ENCODE data around the gene KCNJ9. TPM values are rescaled to one million over a fixed set of nuclear protein-coding genes. Genes with fewer than 3 reads are reported as not detected.

The KCNJ9 gene
- total and polyA plus RNA-seq, 2 of the 13 experiments (the other 11 are each of a cell fraction or from before 2014, with no cell fraction given) = not detected

DNA sequence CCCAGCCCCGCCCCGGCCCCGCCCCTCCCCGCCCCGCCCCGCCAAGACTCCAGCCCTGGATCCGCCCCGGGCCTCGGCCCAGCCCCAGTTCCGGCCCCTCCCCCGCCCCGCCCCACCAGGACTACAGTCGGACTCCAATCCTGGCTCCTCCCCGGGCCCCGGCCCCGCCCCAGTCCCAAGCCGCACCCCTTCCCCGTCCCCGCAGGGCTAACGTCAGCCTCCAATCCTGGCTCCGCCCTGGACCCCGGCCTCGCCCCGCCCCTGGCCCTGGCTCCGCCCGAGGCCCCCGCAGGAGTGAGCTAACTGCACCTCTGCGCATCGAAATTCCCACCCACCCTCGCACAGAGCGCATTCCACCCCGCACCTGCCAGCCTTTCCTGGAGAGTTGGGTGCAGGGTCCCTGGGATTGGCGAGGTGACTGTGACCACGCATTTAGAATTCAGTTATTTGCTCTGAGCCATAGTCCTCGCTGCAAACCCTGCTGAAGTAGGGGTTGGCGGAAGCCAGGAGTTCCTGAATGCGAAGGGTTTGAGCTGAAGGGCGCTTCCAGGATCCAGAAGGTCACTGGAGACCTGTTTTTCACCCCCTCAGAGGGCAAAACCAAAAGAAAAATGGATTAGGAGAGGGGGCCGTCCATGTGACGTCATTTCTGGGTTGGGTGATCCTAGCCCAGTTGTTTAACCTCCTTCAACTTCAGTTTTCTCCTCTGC, 17.7 kb downstream of the KCNJ9 start (continued):
- no peak for TF ChIP-seq THAP11 (CRISPR knock-in tag; IDR thresholded peaks at IDR 0.05)
- no peak for TF ChIP-seq ZNF766 (CRISPR knock-in tag; IDR thresholded peaks at IDR 0.05; ENCODE audit: borderline replicate concordance)
- TF ChIP-seq ZNF670 (CRISPR knock-in tag; IDR thresholded peaks at IDR 0.05; ENCODE audit: borderline replicate concordance) = no peak
- TF ChIP-seq, protein P1, sequence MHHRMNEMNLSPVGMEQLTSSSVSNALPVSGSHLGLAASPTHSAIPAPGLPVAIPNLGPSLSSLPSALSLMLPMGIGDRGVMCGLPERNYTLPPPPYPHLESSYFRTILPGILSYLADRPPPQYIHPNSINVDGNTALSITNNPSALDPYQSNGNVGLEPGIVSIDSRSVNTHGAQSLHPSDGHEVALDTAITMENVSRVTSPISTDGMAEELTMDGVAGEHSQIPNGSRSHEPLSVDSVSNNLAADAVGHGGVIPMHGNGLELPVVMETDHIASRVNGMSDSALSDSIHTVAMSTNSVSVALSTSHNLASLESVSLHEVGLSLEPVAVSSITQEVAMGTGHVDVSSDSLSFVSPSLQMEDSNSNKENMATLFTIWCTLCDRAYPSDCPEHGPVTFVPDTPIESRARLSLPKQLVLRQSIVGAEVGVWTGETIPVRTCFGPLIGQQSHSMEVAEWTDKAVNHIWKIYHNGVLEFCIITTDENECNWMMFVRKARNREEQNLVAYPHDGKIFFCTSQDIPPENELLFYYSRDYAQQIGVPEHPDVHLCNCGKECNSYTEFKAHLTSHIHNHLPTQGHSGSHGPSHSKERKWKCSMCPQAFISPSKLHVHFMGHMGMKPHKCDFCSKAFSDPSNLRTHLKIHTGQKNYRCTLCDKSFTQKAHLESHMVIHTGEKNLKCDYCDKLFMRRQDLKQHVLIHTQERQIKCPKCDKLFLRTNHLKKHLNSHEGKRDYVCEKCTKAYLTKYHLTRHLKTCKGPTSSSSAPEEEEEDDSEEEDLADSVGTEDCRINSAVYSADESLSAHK (CRISPR knock-in tag; IDR thresholded peaks at IDR 0.05; ENCODE audit: borderline replicate concordance) = no peak
- no peak for TF ChIP-seq CCAR2 (optimal IDR thresholded peaks at IDR 0.05; ENCODE audit: low read depth, low read length)
- no peak for TF ChIP-seq ZNF224 (CRISPR knock-in tag; IDR thresholded peaks at IDR 0.05)
- TF ChIP-seq KLF9 (CRISPR knock-in tag; IDR thresholded peaks at IDR 0.05; ENCODE audit: low read depth) = no peak
- no peak for TF ChIP-seq DPF2 (CRISPR knock-in tag; IDR thresholded peaks at IDR 0.05; ENCODE audit: borderline replicate concordance, low read depth)
- no peak for TF ChIP-seq KMT2B (CRISPR knock-in tag; IDR thresholded peaks at IDR 0.05)
- TF ChIP-seq, protein P2, sequence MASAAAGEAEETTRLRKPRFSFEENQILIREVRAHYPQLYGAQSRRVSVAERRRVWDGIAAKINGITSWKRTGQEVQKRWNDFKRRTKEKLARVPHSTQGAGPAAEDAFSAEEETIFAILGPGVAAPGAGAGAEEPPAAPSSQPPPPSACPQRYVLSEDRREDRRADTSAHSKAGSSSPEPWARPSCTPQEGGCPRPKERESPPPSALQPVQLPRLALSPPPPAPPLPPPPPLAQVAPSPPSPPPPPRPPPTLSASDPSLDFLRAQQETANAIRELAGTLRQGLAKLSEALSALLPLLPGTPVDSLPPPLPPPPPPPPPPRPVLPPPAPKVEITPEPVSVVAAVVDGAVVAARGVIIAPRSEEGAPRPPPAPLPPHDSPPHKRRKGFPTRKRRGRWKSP (CRISPR knock-in tag; IDR thresholded peaks at IDR 0.05) = 0 out of 2 replicates have a peak, but pooled peaks have one; percentile 49
- TF ChIP-seq ZNF616 (CRISPR knock-in tag; IDR thresholded peaks at IDR 0.05; ENCODE audit: low read depth) = no peak
- TF ChIP-seq, protein P3, sequence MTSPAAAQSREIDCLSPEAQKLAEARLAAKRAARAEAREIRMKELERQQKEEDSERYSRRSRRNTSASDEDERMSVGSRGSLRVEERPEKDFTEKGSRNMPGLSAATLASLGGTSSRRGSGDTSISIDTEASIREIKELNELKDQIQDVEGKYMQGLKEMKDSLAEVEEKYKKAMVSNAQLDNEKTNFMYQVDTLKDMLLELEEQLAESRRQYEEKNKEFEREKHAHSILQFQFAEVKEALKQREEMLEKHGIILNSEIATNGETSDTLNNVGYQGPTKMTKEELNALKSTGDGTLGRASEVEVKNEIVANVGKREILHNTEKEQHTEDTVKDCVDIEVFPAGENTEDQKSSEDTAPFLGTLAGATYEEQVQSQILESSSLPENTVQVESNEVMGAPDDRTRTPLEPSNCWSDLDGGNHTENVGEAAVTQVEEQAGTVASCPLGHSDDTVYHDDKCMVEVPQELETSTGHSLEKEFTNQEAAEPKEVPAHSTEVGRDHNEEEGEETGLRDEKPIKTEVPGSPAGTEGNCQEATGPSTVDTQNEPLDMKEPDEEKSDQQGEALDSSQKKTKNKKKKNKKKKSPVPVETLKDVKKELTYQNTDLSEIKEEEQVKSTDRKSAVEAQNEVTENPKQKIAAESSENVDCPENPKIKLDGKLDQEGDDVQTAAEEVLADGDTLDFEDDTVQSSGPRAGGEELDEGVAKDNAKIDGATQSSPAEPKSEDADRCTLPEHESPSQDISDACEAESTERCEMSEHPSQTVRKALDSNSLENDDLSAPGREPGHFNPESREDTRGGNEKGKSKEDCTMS (CRISPR knock-in tag; conservative IDR thresholded peaks at IDR 0.05) = no peak
- TF ChIP-seq, protein P4, sequence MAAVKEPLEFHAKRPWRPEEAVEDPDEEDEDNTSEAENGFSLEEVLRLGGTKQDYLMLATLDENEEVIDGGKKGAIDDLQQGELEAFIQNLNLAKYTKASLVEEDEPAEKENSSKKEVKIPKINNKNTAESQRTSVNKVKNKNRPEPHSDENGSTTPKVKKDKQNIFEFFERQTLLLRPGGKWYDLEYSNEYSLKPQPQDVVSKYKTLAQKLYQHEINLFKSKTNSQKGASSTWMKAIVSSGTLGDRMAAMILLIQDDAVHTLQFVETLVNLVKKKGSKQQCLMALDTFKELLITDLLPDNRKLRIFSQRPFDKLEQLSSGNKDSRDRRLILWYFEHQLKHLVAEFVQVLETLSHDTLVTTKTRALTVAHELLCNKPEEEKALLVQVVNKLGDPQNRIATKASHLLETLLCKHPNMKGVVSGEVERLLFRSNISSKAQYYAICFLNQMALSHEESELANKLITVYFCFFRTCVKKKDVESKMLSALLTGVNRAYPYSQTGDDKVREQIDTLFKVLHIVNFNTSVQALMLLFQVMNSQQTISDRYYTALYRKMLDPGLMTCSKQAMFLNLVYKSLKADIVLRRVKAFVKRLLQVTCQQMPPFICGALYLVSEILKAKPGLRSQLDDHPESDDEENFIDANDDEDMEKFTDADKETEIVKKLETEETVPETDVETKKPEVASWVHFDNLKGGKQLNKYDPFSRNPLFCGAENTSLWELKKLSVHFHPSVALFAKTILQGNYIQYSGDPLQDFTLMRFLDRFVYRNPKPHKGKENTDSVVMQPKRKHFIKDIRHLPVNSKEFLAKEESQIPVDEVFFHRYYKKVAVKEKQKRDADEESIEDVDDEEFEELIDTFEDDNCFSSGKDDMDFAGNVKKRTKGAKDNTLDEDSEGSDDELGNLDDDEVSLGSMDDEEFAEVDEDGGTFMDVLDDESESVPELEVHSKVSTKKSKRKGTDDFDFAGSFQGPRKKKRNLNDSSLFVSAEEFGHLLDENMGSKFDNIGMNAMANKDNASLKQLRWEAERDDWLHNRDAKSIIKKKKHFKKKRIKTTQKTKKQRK (IDR thresholded peaks at IDR 0.05; ENCODE audit: low read length) = no peak
- TF ChIP-seq XRCC5 (optimal IDR thresholded peaks at IDR 0.05; ENCODE audit: low read length) = no peak
- TF ChIP-seq ZNF17 (CRISPR knock-in tag; IDR thresholded peaks at IDR 0.05) = no peak
- no peak for TF ChIP-seq ZFP82 (CRISPR knock-in tag; IDR thresholded peaks at IDR 0.05; ENCODE audit: borderline replicate concordance)
- TF ChIP-seq, protein P5, sequence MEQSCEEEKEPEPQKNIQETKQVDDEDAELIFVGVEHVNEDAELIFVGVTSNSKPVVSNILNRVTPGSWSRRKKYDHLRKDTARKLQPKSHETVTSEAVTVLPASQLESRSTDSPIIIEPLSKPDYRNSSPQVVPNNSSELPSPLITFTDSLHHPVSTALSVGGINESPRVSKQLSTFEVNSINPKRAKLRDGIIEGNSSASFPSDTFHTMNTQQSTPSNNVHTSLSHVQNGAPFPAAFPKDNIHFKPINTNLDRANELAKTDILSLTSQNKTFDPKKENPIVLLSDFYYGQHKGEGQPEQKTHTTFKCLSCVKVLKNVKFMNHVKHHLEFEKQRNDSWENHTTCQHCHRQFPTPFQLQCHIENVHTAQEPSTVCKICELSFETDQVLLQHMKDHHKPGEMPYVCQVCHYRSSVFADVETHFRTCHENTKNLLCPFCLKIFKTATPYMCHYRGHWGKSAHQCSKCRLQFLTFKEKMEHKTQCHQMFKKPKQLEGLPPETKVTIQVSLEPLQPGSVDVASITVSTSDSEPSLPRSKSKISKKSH (CRISPR knock-in tag; IDR thresholded peaks at IDR 0.05; ENCODE audit: borderline replicate concordance) = no peak
- no peak for TF ChIP-seq CBX5 (CRISPR knock-in tag; IDR thresholded peaks at IDR 0.05; ENCODE audit: borderline replicate concordance)
- no peak for TF ChIP-seq RNF2 (conservative IDR thresholded peaks at IDR 0.05; ENCODE audit: low read depth)
